SK-N-SH treated with all-trans-retinoic acid at 6 μM for 48 hours (cell line): ENCODE data around the gene IYD.

Experiments
- ATAC-seq: fragments of 200-7000 bp; cut with Tn5 transposase; 3 replicates; pipeline ENCODE4 v1.9.1; 2020; ENCODE audit warnings: mild to moderate bottlenecking, moderate library complexity
- ARNTL ChIP-seq: fragments of 450-650 bp; formaldehyde crosslinking; IDR thresholded peaks from 2 replicates; pipeline ENCODE4 v1.5.0; 2020; ENCODE audit warnings: low read depth, mild to moderate bottlenecking, moderate library complexity, borderline replicate concordance
- BACH2 ChIP-seq: fragments of 250-450 bp; sonication (Bioruptor Pico); IDR thresholded peaks from 2 replicates; pipeline ENCODE4 v1.9.0; 2021; ENCODE audit warnings: mild to moderate bottlenecking, borderline replicate concordance
- CSDC2 ChIP-seq: fragments of 250-450 bp; sonication (Bioruptor Pico); IDR thresholded peaks from 2 replicates; pipeline ENCODE4 v1.5.0; 2020; ENCODE audit warnings: mild to moderate bottlenecking, moderate library complexity
- ESRRG ChIP-seq: fragments of 250-450 bp; sonication (Bioruptor Pico); IDR thresholded peaks from 2 replicates; pipeline ENCODE4 v1.6.1; 2021; ENCODE audit warnings: mild to moderate bottlenecking
- ISL1 ChIP-seq: fragments of 250-450 bp; sonication (Bioruptor Pico); IDR thresholded peaks from 2 replicates; pipeline ENCODE4 v2.1.2; 2022; ENCODE audit warnings: mild to moderate bottlenecking, moderate library complexity
- OSR1 ChIP-seq: fragments of 250-450 bp; sonication (Bioruptor Pico); IDR thresholded peaks from 2 replicates; pipeline ENCODE4 v1.8.0; 2022; ENCODE audit warnings: moderate library complexity, mild to moderate bottlenecking, inconsistent platforms
- PATZ1 ChIP-seq: fragments of 250-450 bp; sonication (Bioruptor Pico); IDR thresholded peaks from 2 replicates; pipeline ENCODE4 v1.8.0; 2020; ENCODE audit warnings: mild to moderate bottlenecking, moderate library complexity, borderline replicate concordance
- POU6F1 ChIP-seq: fragments of 250-450 bp; sonication (Bioruptor Pico); IDR thresholded peaks from 2 replicates; pipeline ENCODE4 v1.8.0; 2021; ENCODE audit warnings: low read depth, mild to moderate bottlenecking, moderate library complexity, borderline replicate concordance
- PPARA ChIP-seq: fragments of 250-450 bp; sonication (Bioruptor Pico); IDR thresholded peaks from 2 replicates; pipeline ENCODE4 v1.5.0; 2020; ENCODE audit warnings: mild to moderate bottlenecking, borderline replicate concordance
- RARB ChIP-seq: fragments of 250-450 bp; sonication (Bioruptor Pico); IDR thresholded peaks from 2 replicates; pipeline ENCODE4 v1.8.0; 2021; ENCODE audit warnings: mild to moderate bottlenecking, moderate library complexity
- SNAI2 ChIP-seq: fragments of 250-450 bp; sonication (Bioruptor Pico); IDR thresholded peaks from 2 replicates; pipeline ENCODE4 v1.5.0; 2020; ENCODE audit warnings: mild to moderate bottlenecking, moderate library complexity
- TCF4 ChIP-seq: fragments of 250-450 bp; sonication (Bioruptor Pico); IDR thresholded peaks from 2 replicates; pipeline ENCODE4 v1.8.0; 2021; ENCODE audit warnings: mild to moderate bottlenecking, moderate library complexity, borderline replicate concordance
- TOX ChIP-seq: fragments of 250-450 bp; sonication (Bioruptor Pico); IDR thresholded peaks from 2 replicates; pipeline ENCODE4 v1.8.0; 2021; ENCODE audit warnings: mild to moderate bottlenecking, moderate library complexity, borderline replicate concordance
- ZC3H10 ChIP-seq: fragments of 250-450 bp; sonication (Bioruptor Pico); IDR thresholded peaks from 2 replicates; pipeline ENCODE4 v1.5.1; 2021; ENCODE audit warnings: mild to moderate bottlenecking, moderate library complexity
- ZFP3 ChIP-seq: fragments of 250-450 bp; sonication (Bioruptor Pico); IDR thresholded peaks from 2 replicates; pipeline ENCODE4 v1.5.0; 2020; ENCODE audit warnings: mild to moderate bottlenecking, moderate library complexity
- ZFP30 ChIP-seq: fragments of 450-650 bp; formaldehyde crosslinking; IDR thresholded peaks from 2 replicates; pipeline ENCODE4 v1.5.0; 2022; ENCODE audit warnings: mild to moderate bottlenecking, moderate library complexity
- ZNF565 ChIP-seq: fragments of 450-650 bp; formaldehyde crosslinking; conservative IDR thresholded peaks from 2 replicates; pipeline ENCODE4 v1.5.0; 2020; ENCODE audit warnings: low read depth, mild to moderate bottlenecking, moderate library complexity
- ZNF70 ChIP-seq: fragments of 450-650 bp; formaldehyde crosslinking; IDR thresholded peaks from 2 replicates; pipeline ENCODE4 v1.5.0; 2020; ENCODE audit warnings: mild to moderate bottlenecking, moderate library complexity
- ZNF8 ChIP-seq: fragments of 450-650 bp; formaldehyde crosslinking; IDR thresholded peaks from 2 replicates; pipeline ENCODE4 v1.5.0; 2020; ENCODE audit warnings: mild to moderate bottlenecking, moderate library complexity
- TF ChIP-seq, protein P1 (sequence below): fragments of 250-450 bp; sonication (Bioruptor Pico); IDR thresholded peaks from 2 replicates; pipeline ENCODE4 v1.5.1; 2021; ENCODE audit warnings: mild to moderate bottlenecking, moderate library complexity
- TF ChIP-seq, protein P2 (sequence below): fragments of 250-450 bp; sonication (Bioruptor Pico); IDR thresholded peaks from 2 replicates; pipeline ENCODE4 v1.5.0; 2020; ENCODE audit warnings: mild to moderate bottlenecking, moderate library complexity

IYD gene

GRCh38 chr6:150420428-150420827 lies 51.6 kb downstream of the IYD start:
- no peak for TF ChIP-seq CSDC2
- no peak for TF ChIP-seq SNAI2 (CRISPR knock-in tag)
- no peak for TF ChIP-seq BACH2
- TF ChIP-seq POU6F1 (CRISPR knock-in tag), result no peak
- TF ChIP-seq, protein P1, sequence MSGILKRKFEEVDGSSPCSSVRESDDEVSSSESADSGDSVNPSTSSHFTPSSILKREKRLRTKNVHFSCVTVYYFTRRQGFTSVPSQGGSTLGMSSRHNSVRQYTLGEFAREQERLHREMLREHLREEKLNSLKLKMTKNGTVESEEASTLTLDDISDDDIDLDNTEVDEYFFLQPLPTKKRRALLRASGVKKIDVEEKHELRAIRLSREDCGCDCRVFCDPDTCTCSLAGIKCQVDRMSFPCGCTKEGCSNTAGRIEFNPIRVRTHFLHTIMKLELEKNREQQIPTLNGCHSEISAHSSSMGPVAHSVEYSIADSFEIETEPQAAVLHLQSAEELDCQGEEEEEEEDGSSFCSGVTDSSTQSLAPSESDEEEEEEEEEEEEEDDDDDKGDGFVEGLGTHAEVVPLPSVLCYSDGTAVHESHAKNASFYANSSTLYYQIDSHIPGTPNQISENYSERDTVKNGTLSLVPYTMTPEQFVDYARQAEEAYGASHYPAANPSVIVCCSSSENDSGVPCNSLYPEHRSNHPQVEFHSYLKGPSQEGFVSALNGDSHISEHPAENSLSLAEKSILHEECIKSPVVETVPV (CRISPR knock-in tag), result no peak
- no peak for TF ChIP-seq OSR1 (CRISPR knock-in tag)
- no peak for TF ChIP-seq PPARA (CRISPR knock-in tag)
- TF ChIP-seq, protein P2, sequence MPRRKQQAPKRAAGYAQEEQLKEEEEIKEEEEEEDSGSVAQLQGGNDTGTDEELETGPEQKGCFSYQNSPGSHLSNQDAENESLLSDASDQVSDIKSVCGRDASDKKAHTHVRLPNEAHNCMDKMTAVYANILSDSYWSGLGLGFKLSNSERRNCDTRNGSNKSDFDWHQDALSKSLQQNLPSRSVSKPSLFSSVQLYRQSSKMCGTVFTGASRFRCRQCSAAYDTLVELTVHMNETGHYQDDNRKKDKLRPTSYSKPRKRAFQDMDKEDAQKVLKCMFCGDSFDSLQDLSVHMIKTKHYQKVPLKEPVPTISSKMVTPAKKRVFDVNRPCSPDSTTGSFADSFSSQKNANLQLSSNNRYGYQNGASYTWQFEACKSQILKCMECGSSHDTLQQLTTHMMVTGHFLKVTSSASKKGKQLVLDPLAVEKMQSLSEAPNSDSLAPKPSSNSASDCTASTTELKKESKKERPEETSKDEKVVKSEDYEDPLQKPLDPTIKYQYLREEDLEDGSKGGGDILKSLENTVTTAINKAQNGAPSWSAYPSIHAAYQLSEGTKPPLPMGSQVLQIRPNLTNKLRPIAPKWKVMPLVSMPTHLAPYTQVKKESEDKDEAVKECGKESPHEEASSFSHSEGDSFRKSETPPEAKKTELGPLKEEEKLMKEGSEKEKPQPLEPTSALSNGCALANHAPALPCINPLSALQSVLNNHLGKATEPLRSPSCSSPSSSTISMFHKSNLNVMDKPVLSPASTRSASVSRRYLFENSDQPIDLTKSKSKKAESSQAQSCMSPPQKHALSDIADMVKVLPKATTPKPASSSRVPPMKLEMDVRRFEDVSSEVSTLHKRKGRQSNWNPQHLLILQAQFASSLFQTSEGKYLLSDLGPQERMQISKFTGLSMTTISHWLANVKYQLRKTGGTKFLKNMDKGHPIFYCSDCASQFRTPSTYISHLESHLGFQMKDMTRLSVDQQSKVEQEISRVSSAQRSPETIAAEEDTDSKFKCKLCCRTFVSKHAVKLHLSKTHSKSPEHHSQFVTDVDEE (CRISPR knock-in tag), result no peak
- no peak for TF ChIP-seq ZFP3
- no peak for TF ChIP-seq ISL1 (CRISPR knock-in tag)

DNA sequence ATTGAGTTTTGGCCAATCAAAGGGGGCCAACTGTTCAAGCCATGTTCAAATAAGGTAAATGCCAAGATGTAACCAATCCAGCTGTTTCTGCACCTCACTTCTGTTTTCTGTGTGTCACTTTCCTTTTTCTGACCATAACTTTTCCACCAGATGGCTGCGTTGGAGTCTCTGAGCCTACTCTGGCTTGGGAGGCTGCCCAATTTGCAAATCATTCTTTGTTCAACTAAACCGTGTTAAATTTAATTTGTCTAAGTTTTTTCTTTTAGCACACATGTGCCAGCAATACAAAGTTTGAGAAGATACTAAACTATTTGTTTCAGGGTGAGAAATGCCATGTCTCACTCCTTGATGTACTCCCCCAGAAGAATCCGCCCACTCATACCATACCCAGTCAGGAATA lies 52.1 kb downstream of the IYD start:
- TF ChIP-seq PATZ1 (CRISPR knock-in tag), result no peak
- TF ChIP-seq RARB (CRISPR knock-in tag), result no peak
- no peak for TF ChIP-seq OSR1 (CRISPR knock-in tag)
- TF ChIP-seq ZNF8 (CRISPR knock-in tag), result no peak
- TF ChIP-seq, protein P2 (CRISPR knock-in tag), result no peak
- TF ChIP-seq SNAI2 (CRISPR knock-in tag), result no peak
- TF ChIP-seq TOX, result no peak
- TF ChIP-seq, protein P1 (CRISPR knock-in tag), result no peak
- TF ChIP-seq ISL1 (CRISPR knock-in tag), result no peak
- TF ChIP-seq POU6F1 (CRISPR knock-in tag), result no peak
- TF ChIP-seq ZNF565 (CRISPR knock-in tag), result no peak
- TF ChIP-seq ZFP30 (CRISPR knock-in tag), result no peak
- TF ChIP-seq ZC3H10 (CRISPR knock-in tag), result no peak
- no peak for TF ChIP-seq ZNF70
- no peak for TF ChIP-seq CSDC2
- TF ChIP-seq PPARA (CRISPR knock-in tag), result no peak
- TF ChIP-seq ARNTL (CRISPR knock-in tag), result no peak
- no peak for TF ChIP-seq TCF4
- TF ChIP-seq ESRRG, result no peak
- no peak for ATAC-seq

More at GRCh38 chr6:150420428-150420827, 51.6 kb downstream of the IYD start:
- no peak for ATAC-seq
